ENCODE measurements around the gene HCFC2.

Gene HCFC2

GRCh38 chr12:104046306-104046705 is 18.0 kb upstream of the HCFC2 start:
- TF ChIP-seq, protein P1, sequence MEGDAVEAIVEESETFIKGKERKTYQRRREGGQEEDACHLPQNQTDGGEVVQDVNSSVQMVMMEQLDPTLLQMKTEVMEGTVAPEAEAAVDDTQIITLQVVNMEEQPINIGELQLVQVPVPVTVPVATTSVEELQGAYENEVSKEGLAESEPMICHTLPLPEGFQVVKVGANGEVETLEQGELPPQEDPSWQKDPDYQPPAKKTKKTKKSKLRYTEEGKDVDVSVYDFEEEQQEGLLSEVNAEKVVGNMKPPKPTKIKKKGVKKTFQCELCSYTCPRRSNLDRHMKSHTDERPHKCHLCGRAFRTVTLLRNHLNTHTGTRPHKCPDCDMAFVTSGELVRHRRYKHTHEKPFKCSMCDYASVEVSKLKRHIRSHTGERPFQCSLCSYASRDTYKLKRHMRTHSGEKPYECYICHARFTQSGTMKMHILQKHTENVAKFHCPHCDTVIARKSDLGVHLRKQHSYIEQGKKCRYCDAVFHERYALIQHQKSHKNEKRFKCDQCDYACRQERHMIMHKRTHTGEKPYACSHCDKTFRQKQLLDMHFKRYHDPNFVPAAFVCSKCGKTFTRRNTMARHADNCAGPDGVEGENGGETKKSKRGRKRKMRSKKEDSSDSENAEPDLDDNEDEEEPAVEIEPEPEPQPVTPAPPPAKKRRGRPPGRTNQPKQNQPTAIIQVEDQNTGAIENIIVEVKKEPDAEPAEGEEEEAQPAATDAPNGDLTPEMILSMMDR (IDR thresholded peaks at IDR 0.05) = no peak
- H3K9me3 ChIP-seq = no peaks in the 10 kb centered on the region
- peaks cover 46% of the 10 kb centered on the region for H3K27me3 ChIP-seq
- H3K27ac ChIP-seq = no peak overlapping the region
- H3K4me3 ChIP-seq (ENCODE audit: low read depth in 1 of 2, low read length in 1 of 2) = no peak overlapping the region
- peaks cover 0 to 7% of the 10 kb centered on the region in 2 experiments for H3K4me1 ChIP-seq (ENCODE audit: control insufficient read depth in 1 of 2, insufficient read depth in 1 of 2, low read depth in 1 of 2, low read length in 1 of 2)
- H3K36me3 ChIP-seq = no peaks in the 10 kb centered on the region

GRCh38 chr12:104048162-104048561 is 16.2 kb upstream of the HCFC2 start:
- H3K4me1 ChIP-seq (ENCODE audit: control insufficient read depth in 1 of 2, insufficient read depth in 1 of 2, low read depth in 1 of 2, low read length in 1 of 2) = peaks cover 0 to 7% of the 10 kb centered on the region in 2 experiments
- no peak overlapping the region for H3K27ac ChIP-seq
- TF ChIP-seq, protein P1 (IDR thresholded peaks at IDR 0.05) = no peak
- H3K4me3 ChIP-seq (ENCODE audit: low read depth in 1 of 2, low read length in 1 of 2) = no peak overlapping the region
- H3K9me3 ChIP-seq = no peaks in the 10 kb centered on the region
- peaks cover 51% of the 10 kb centered on the region for H3K27me3 ChIP-seq
- H3K36me3 ChIP-seq = no peaks in the 10 kb centered on the region

- TF ChIP-seq, protein P1 (IDR thresholded peaks at IDR 0.05) = no peak
- H3K27ac ChIP-seq = no peak overlapping the region
- H3K9me3 ChIP-seq = no peaks in the 10 kb centered on the region
- H3K4me1 ChIP-seq (ENCODE audit: control insufficient read depth in 1 of 2, insufficient read depth in 1 of 2, low read depth in 1 of 2, low read length in 1 of 2) = peaks cover 0 to 7% of the 10 kb centered on the region in 2 experiments
- H3K4me3 ChIP-seq (ENCODE audit: low read depth in 1 of 2, low read length in 1 of 2) = no peak overlapping the region
- H3K27me3 ChIP-seq = peaks cover 55% of the 10 kb centered on the region
- no peaks in the 10 kb centered on the region for H3K36me3 ChIP-seq
These were observed 15.5 kb upstream of the HCFC2 start for GRCh38 chr12:104048811-104049210.

DNA sequence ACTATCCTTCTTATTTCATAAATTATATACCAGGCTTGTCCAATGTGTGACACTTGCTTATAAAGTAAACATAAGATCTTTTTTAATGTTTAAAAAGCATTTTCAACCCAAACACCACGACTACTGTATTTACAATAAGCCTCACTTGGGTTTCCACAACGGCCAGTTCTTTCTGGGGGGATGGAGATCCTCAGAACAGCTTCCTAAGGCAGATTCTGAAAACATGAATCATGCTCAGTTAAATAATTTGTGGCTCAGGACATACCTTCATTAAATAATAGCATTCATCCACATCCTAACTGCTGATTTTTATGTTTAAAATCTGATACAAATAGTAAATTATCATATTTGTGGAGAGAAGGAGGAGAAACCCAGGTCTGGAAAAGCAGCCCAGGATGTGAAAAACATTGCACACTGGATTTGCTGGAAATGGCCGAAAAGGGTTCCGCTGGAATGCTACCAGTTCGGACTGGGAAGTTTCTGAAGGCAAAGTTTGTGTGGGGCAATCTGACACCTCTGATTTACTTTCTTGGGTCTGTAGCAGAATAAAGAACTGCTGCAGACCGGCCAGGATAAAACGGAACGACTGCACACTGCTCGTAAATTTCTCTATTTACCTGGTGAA is 14.9 kb upstream of the HCFC2 start:
- peaks cover 0 to 7% of the 10 kb centered on the region in 2 experiments for H3K4me1 ChIP-seq (ENCODE audit: control insufficient read depth in 1 of 2, insufficient read depth in 1 of 2, low read depth in 1 of 2, low read length in 1 of 2)
- no peak overlapping the region for H3K4me3 ChIP-seq (ENCODE audit: low read depth in 1 of 2, low read length in 1 of 2)
- H3K27me3 ChIP-seq = peaks cover 55% of the 10 kb centered on the region
- H3K27ac ChIP-seq = no peak overlapping the region
- no peaks in the 10 kb centered on the region for H3K36me3 ChIP-seq
- TF ChIP-seq, protein P1 (IDR thresholded peaks at IDR 0.05) = no peak
- H3K9me3 ChIP-seq = no peaks in the 10 kb centered on the region

DNA sequence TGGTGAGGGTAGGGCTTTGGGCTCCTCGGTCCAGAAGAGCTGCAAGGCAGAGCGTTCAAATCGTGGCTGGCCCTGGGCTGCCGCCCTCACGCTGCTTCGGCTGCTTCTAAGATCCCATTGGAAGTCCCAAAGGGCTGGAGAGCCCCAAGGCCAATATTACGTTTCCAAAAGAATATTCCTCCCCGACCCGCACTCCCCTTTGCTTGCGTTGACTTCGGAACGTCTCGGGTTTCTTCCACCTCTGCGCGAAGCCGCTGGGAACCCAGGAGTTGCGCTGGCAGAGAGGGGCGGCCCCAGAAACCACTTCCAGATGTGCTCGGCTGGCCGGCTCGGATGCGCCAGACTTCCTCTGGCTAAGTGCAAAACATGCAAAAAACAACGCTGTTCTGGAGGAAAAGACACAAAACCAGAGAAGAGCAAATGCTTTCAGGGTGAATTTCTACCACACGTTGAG is 14.4 kb upstream of the HCFC2 start, which contains the start of gene GLT8D2:
Gene GLT8D2 (minus strand): TSS at position 285 of the 454 bp plus-strand sequence. CDS start 30,539 bp downstream, outside the sequence.
- Histone ChIP-seq H3K36me3 (no peaks in the 10 kb centered on the region), H3K27ac (no peak within 1 kb of the TSS), H3K9me3 (no peaks in the 10 kb centered on the region), H3K4me1 (ENCODE audit: control insufficient read depth in 1 of 2, insufficient read depth in 1 of 2, low read depth in 1 of 2, low read length in 1 of 2) (peaks cover 0 to 7% of the 10 kb centered on the region in 2 experiments), H3K4me3 (ENCODE audit: low read depth in 1 of 2, low read length in 1 of 2) (no peak within 1 kb of the TSS), H3K27me3 (peaks cover 59% of the 10 kb centered on the region)
- TF ChIP-seq, protein P1 (IDR thresholded peaks at IDR 0.05) = no peak

All from neutrophil (primary cell).